HepG2 (cell line): ENCODE measurements around the gene VPS13D. TPM values are rescaled to one million over a fixed set of nuclear protein-coding genes. Genes with fewer than 3 reads are reported as not detected.

Source experiments
- ATAC-seq: fragments of 200-7000 bp; cut with Tn5 transposase; 3 replicates; pipeline ENCODE4 v1.9.1; 2020; ENCODE audit warnings: mild to moderate bottlenecking, moderate library complexity
- BruUV-seq: library from RNA; stranded (reverse); fragments of 400-500 nt; replicated peaks from 2 replicates; lab custom pipeline; 2021; lab: Mats Ljungman, UMichigan
- CTCF ChIA-PET: fragments of 300-600 bp; formaldehyde crosslinking; extraction: SDS; loops from one replicate; lab custom pipeline; 2021; ENCODE audit warnings: low total read pairs, inconsistent platforms, low intra/inter-chr PET ratio; lab: Yijun Ruan, JAX
- POLR2A ChIA-PET: fragments of 350-600 bp; sonication (Branson Sonifier 250); formaldehyde crosslinking; loops from one replicate; lab custom pipeline; 2020; ENCODE audit warnings: antibody characterized with exemption, inconsistent platforms; lab: Yijun Ruan, JAX
- DNase-seq: peaks from one replicate; pipeline ENCODE4 v3.0.0-alpha.2; 2015; ENCODE audit warnings: low spot score
- FAIRE-seq: peaks from 3 replicates; lab custom pipeline; 2011; peaks lifted over from hg19 to GRCh38; lab: Jason Lieb, UNC
- H2AFZ ChIP-seq: one replicate; pipeline ENCODE4 v1.6.1; 2011; ENCODE audit warnings: low read length, inconsistent platforms
- H3K27ac ChIP-seq: fragments of 300-600 bp; 3 replicates; pipeline ENCODE4 v1.8.0; 2011; ENCODE audit warnings: mixed run types, mild to moderate bottlenecking, mixed read lengths, low read length, inconsistent platforms; ENCODE audit not compliant: insufficient read depth; ENCODE audit errors: extremely low read length
- H3K27me3 ChIP-seq, 2 experiments: fragments of 200-600 bp in 1 of 2; 2 replicates in 1 of 2; 3 replicates in 1 of 2; pipeline versions ENCODE4 v1.6.0 to v1.8.0; 2011; ENCODE audit warnings: low read length in 2 of 2, mild to moderate bottlenecking in 2 of 2, moderate library complexity in 2 of 2, inconsistent platforms in 1 of 2; ENCODE audit not compliant: insufficient read depth in 2 of 2, control insufficient read depth in 1 of 2
- H3K36me3 ChIP-seq, 2 experiments: fragments of 200-600 bp in 1 of 2; replicated peaks in 1 of 2; 2 replicates in 1 of 2; 3 replicates in 1 of 2; pipeline versions ENCODE4 v1.5.1 to v1.8.0; 2011; ENCODE audit warnings: low read length in 2 of 2, inconsistent platforms in 1 of 2; ENCODE audit not compliant: insufficient read depth in 2 of 2, control insufficient read depth in 1 of 2
- H3K4me1 ChIP-seq: 2 replicates; pipeline ENCODE4 v1.5.1; 2012; ENCODE audit warnings: low read length, inconsistent platforms; ENCODE audit not compliant: insufficient read depth
- H3K4me2 ChIP-seq: 2 replicates; pipeline ENCODE4 v1.6.0; 2011; ENCODE audit warnings: low read depth, low read length, inconsistent platforms
- H3K4me3 ChIP-seq, 3 experiments: fragments of 200-600 bp in 1 of 3; sonication (generic), shearing (Covaris generic) in 1 of 3; replicated peaks in 1 of 3; 2 replicates each; pipeline ENCODE4 v1.5.1; 2011 to 2016; ENCODE audit warnings: low read length in 3 of 3, inconsistent platforms in 2 of 3, low read depth in 2 of 3, mild to moderate bottlenecking in 2 of 3, control low read depth in 1 of 3, mixed read lengths in 1 of 3; ENCODE audit not compliant: insufficient read depth in 1 of 3
- H3K79me2 ChIP-seq: one replicate; pipeline ENCODE4 v1.6.1; 2011; ENCODE audit warnings: low read length, inconsistent platforms; ENCODE audit not compliant: insufficient read depth
- H3K9ac ChIP-seq: 2 replicates; pipeline ENCODE4 v1.6.0; 2011; ENCODE audit warnings: mild to moderate bottlenecking, low read depth, low read length, inconsistent platforms; ENCODE audit not compliant: insufficient read depth
- H3K9me3 ChIP-seq: 2 replicates; pipeline ENCODE4 v1.5.1; 2012; ENCODE audit warnings: mild to moderate bottlenecking, low read length
- H4K20me1 ChIP-seq: 2 replicates; pipeline ENCODE4 v1.6.0; 2011; ENCODE audit warnings: inconsistent platforms, mild to moderate bottlenecking, low read length, moderate library complexity; ENCODE audit not compliant: insufficient read depth
- TOE1 ChIP-seq: sonication (generic); formaldehyde crosslinking; IDR thresholded peaks from 2 replicates; pipeline ENCODE4 v1.4.0; 2020; ENCODE audit warnings: mild to moderate bottlenecking, missing genetic modification reagents
- TSC22D2 ChIP-seq: sonication (generic); formaldehyde crosslinking; IDR thresholded peaks from 2 replicates; pipeline ENCODE4 v1.5.1; 2020; ENCODE audit warnings: missing genetic modification reagents, mild to moderate bottlenecking, borderline replicate concordance
- ZZZ3 ChIP-seq: sonication (generic); formaldehyde crosslinking; IDR thresholded peaks from 2 replicates; pipeline ENCODE4 v1.4.0; 2020; ENCODE audit warnings: missing genetic modification reagents, mild to moderate bottlenecking, borderline replicate concordance
- WGBS: methylation state at CpG from one replicate; pipeline ENCODE4 v1.1.6; 2017; ENCODE audit warnings: low lambda C conversion rate; 5-methylcytosine and 5-hydroxymethylcytosine counted together
- in situ Hi-C: cut with HindIII; loops from 2 replicates; pipeline ENCODE4 v1.10.0; 2017; ENCODE audit warnings: low pct_unique_long_range_greater_than_20kb; ENCODE audit not compliant: extremely low pct_ligation_motif_present
- intact Hi-C: fragments of 100-400 bp; cut with micrococcal nuclease; formaldehyde crosslinking; loops from one replicate; pipeline ENCODE4 v1.10.0; 2022; ENCODE audit not compliant: unreplicated experiment
- polyA plus RNA-seq, 8 experiments: library from polyadenylated mRNA; depleted of rRNA in 3 of 8; stranded (reverse) in 7 of 8; unstranded in 1 of 8; fragments of >200 nt; fragmentation: Illumina TruSeq in 4 of 8; extraction: Trizol in 4 of 8; gene quantifications; 2 replicates each; pipeline versions ENCODE4 v1.2.1 to v1.2.3, GENCODE V29; 2011 to 2016; ENCODE audit warnings: low read depth in 4 of 8, missing spikeins in 1 of 8, mixed read lengths in 1 of 8; ENCODE audit not compliant: insufficient read depth in 1 of 8
- total RNA-seq, 5 experiments: library from RNA; depleted of rRNA; stranded (reverse); fragments of >200 nt; fragmentation: Illumina TruSeq; extraction: Trizol; gene quantifications; 2 replicates each; pipeline ENCODE4 v1.2.3, GENCODE V29; 2016; ENCODE audit warnings: low read depth in 1 of 5
- TF ChIP-seq, protein P1 (sequence below): sonication (generic); formaldehyde crosslinking; IDR thresholded peaks from 2 replicates; pipeline ENCODE4 v1.4.0; 2020; ENCODE audit warnings: missing genetic modification reagents

The VPS13D gene
- total and polyA plus RNA-seq, 2 of the 13 experiments (the other 11 are each of a cell fraction or from before 2014, with no cell fraction given) = 8.6 to 13.9 TPM

DNA sequence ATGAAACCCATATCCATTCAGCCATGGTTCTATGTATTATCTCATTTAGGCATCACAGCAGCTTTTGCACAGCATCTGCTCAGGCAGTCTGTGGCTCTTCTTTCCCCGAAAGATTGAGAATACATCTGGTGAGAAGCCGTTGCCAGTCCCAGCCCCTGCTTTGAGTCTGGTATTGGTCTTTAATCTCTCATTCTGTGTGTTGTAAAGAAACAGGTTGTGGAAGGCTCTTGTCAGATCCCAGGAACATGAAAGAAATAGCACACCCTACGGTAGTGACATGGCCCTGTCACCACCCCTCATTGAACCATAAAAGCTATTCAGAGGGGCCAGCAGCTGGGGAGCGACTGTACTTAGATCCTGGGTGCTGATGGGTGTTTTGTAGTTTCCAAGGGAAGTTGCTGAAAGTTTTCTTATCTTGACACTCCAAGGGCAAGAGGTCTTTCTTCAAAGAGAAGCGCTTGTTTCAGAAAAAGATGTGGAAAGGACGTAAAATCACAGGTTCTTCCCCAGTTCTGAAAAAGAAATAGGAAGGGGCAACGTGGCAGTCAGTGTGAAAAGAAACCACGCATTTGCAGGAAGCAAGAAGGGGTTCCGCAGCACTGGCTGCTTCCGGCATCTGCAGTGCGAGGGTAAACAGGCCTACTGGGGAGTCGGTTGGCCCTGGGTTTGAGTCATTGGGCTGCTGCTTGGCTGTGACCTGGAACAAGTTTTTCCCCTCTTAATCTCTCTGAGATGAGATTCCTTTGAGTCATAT lies 243.1 kb downstream of the VPS13D start:
- BruUV-seq = no TSS peak
- no peak for FAIRE-seq

More for the DNA sequence above, 243.1 kb downstream of the VPS13D start:
- Histone ChIP-seq H4K20me1 (no peaks in the 10 kb centered on the region), H3K9ac (no peak overlapping the region), H3K4me1 (peaks cover 52% of the 10 kb centered on the region), H2AFZ (no peak overlapping the region), H3K4me3 (no peak overlapping the region), H3K4me2 (no peak overlapping the region), H3K79me2 (no peaks in the 10 kb centered on the region), H3K27me3 (no peaks in the 10 kb centered on the region), H3K36me3 (no peaks in the 10 kb centered on the region; a peak in 1 of 5 replicates), H3K9me3 (peaks cover 9% of the 10 kb centered on the region; the same call in 1 of the 2 replicates), H3K27ac (no peak overlapping the region)
- no peak for TF ChIP-seq ZZZ3 (CRISPR knock-in tag)
- no peak for TF ChIP-seq TOE1 (CRISPR knock-in tag)
- TF ChIP-seq, protein P1, sequence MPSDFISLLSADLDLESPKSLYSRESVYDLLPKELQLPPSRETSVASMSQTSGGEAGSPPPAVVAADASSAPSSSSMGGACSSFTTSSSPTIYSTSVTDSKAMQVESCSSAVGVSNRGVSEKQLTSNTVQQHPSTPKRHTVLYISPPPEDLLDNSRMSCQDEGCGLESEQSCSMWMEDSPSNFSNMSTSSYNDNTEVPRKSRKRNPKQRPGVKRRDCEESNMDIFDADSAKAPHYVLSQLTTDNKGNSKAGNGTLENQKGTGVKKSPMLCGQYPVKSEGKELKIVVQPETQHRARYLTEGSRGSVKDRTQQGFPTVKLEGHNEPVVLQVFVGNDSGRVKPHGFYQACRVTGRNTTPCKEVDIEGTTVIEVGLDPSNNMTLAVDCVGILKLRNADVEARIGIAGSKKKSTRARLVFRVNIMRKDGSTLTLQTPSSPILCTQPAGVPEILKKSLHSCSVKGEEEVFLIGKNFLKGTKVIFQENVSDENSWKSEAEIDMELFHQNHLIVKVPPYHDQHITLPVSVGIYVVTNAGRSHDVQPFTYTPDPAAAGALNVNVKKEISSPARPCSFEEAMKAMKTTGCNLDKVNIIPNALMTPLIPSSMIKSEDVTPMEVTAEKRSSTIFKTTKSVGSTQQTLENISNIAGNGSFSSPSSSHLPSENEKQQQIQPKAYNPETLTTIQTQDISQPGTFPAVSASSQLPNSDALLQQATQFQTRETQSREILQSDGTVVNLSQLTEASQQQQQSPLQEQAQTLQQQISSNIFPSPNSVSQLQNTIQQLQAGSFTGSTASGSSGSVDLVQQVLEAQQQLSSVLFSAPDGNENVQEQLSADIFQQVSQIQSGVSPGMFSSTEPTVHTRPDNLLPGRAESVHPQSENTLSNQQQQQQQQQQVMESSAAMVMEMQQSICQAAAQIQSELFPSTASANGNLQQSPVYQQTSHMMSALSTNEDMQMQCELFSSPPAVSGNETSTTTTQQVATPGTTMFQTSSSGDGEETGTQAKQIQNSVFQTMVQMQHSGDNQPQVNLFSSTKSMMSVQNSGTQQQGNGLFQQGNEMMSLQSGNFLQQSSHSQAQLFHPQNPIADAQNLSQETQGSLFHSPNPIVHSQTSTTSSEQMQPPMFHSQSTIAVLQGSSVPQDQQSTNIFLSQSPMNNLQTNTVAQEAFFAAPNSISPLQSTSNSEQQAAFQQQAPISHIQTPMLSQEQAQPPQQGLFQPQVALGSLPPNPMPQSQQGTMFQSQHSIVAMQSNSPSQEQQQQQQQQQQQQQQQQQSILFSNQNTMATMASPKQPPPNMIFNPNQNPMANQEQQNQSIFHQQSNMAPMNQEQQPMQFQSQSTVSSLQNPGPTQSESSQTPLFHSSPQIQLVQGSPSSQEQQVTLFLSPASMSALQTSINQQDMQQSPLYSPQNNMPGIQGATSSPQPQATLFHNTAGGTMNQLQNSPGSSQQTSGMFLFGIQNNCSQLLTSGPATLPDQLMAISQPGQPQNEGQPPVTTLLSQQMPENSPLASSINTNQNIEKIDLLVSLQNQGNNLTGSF (CRISPR knock-in tag) = no peak
- no peak for TF ChIP-seq TSC22D2 (CRISPR knock-in tag)
- ATAC-seq (no peak), DNase-seq (no peak)
- ChIA-PET POLR2A (no interaction called here), CTCF (no interaction called here)
- 98% methylated on average over 12 of the region's 12 CpGs for WGBS
- intact Hi-C loops = no loop called here
- in situ Hi-C loops = no loop called here
